H1 (cell line): Measurements from ENCODE around the gene PRKN. TPM values are rescaled to one million over a fixed set of nuclear protein-coding genes. Genes with fewer than 3 reads are reported as not detected.

ENCODE experiments used
- CTCF ChIA-PET: fragments of 300-600 bp; sonication (Branson Sonifier 250); formaldehyde crosslinking; loops from one replicate; lab custom pipeline; 2021; ENCODE audit not compliant: partially characterized antibody; lab: Charles Lee
- POLR2A ChIA-PET: fragments of 300-600 bp; sonication (Branson Sonifier 250); formaldehyde crosslinking; loops from one replicate; lab custom pipeline; 2021; ENCODE audit warnings: inconsistent platforms; ENCODE audit not compliant: partially characterized antibody; lab: Charles Lee
- DNase-seq, 2 experiments: peaks; one replicate each; pipeline versions ENCODE4 v3.0.0 to v3.0.0-alpha.2; 2010 to 2022; ENCODE audit warnings: low spot score in 2 of 2, low read depth in 1 of 2, mixed read lengths in 1 of 2
- FAIRE-seq: peaks from 2 replicates; lab custom pipeline; 2011; peaks lifted over from hg19 to GRCh38; lab: Jason Lieb, UNC
- H2AFZ ChIP-seq: 2 replicates; pipeline ENCODE4 v1.8.1; 2012; ENCODE audit warnings: low read length, inconsistent platforms
- H2AK5ac ChIP-seq: 2 replicates; pipeline ENCODE4 v1.6.1; 2013; ENCODE audit warnings: low read depth, low read length
- H2BK120ac ChIP-seq: replicated peaks from 2 replicates; pipeline ENCODE3; 2013; ENCODE audit warnings: low read depth, low read length, inconsistent platforms
- H2BK12ac ChIP-seq: 2 replicates; pipeline ENCODE4 v1.6.1; 2013; ENCODE audit warnings: low read depth, low read length
- H2BK15ac ChIP-seq: 2 replicates; pipeline ENCODE4 v1.6.1; 2013; ENCODE audit warnings: low read length
- H2BK20ac ChIP-seq: 2 replicates; pipeline ENCODE4 v1.6.1; 2013; ENCODE audit warnings: low read length
- H2BK5ac ChIP-seq: 2 replicates; pipeline ENCODE4 v1.6.1; 2013; ENCODE audit warnings: low read depth, low read length
- H3K14ac ChIP-seq: 2 replicates; pipeline ENCODE4 v1.6.1; 2013; ENCODE audit warnings: inconsistent platforms; ENCODE audit not compliant: insufficient read length
- H3K18ac ChIP-seq: 2 replicates; pipeline ENCODE4 v1.6.1; 2013; ENCODE audit warnings: low read length; ENCODE audit errors: extremely low read depth
- H3K23ac ChIP-seq: 2 replicates; pipeline ENCODE4 v1.6.1; 2013; ENCODE audit warnings: inconsistent platforms; ENCODE audit not compliant: insufficient read length
- H3K23me2 ChIP-seq: 2 replicates; pipeline ENCODE4 v1.6.1; 2013; ENCODE audit warnings: low read depth, low read length
- H3K27ac ChIP-seq: 2 replicates; pipeline ENCODE4 v1.6.1; 2011; ENCODE audit warnings: low read depth, low read length, inconsistent platforms
- H3K27me3 ChIP-seq, 4 experiments: replicated peaks in 1 of 4; 1 replicate in 1 of 4; 2 replicates in 3 of 4; pipeline versions ENCODE4 v1.6.1 to v1.8.1; 2011 to 2013; ENCODE audit warnings: low read length in 3 of 4, mild to moderate bottlenecking in 3 of 4, inconsistent platforms in 2 of 4, mixed read lengths in 2 of 4, moderate library complexity in 1 of 4; ENCODE audit not compliant: control insufficient read depth in 3 of 4, insufficient read depth in 3 of 4; ENCODE audit errors: extremely low read depth in 1 of 4
- H3K36me3 ChIP-seq, 4 experiments: 2 replicates each; pipeline versions ENCODE4 v1.6.1 to v1.8.1; 2011 to 2013; ENCODE audit warnings: mild to moderate bottlenecking in 4 of 4, low read length in 3 of 4, moderate library complexity in 2 of 4, control low read depth in 1 of 4, inconsistent platforms in 1 of 4; ENCODE audit not compliant: insufficient read depth in 4 of 4, control insufficient read depth in 2 of 4
- H3K4ac ChIP-seq: replicated peaks from 2 replicates; pipeline ENCODE3; 2013; ENCODE audit warnings: low read length, low read depth, mixed read lengths, inconsistent platforms; ENCODE audit not compliant: insufficient read length
- H3K4me1 ChIP-seq, 4 experiments: replicated peaks in 1 of 4; 1 replicate in 1 of 4; 2 replicates in 3 of 4; pipeline versions ENCODE4 v1.6.1 to v1.8.1; 2011 to 2013; ENCODE audit warnings: low read length in 3 of 4, inconsistent platforms in 2 of 4, mixed read lengths in 1 of 4; ENCODE audit not compliant: insufficient read depth in 4 of 4, control insufficient read depth in 3 of 4
- H3K4me2 ChIP-seq, 2 experiments: 2 replicates each; pipeline versions ENCODE4 v1.6.1 to v1.8.1; 2011 to 2013; ENCODE audit warnings: low read depth in 2 of 2, low read length in 2 of 2, control low read depth in 1 of 2, inconsistent platforms in 1 of 2, mild to moderate bottlenecking in 1 of 2; ENCODE audit not compliant: insufficient read depth in 1 of 2
- H3K4me3 ChIP-seq, 4 experiments: fragments of 200-600, 300-600 bp in 1 of 4; sonication (generic), shearing (Covaris generic), sonication (Bioruptor Twin) in 1 of 4; 2 replicates each; pipeline versions ENCODE4 v1.5.1 to v1.8.1; 2011 to 2016; ENCODE audit warnings: low read length in 4 of 4, low read depth in 3 of 4, control low read depth in 2 of 4, inconsistent platforms in 2 of 4, mild to moderate bottlenecking in 2 of 4, mixed read lengths in 1 of 4, moderate library complexity in 1 of 4; ENCODE audit not compliant: insufficient read depth in 2 of 4; ENCODE audit errors: extremely low read depth in 1 of 4
- H3K56ac ChIP-seq: replicated peaks from 2 replicates; pipeline ENCODE3; 2013; ENCODE audit warnings: low read depth, mild to moderate bottlenecking, mixed read lengths, low read length, inconsistent platforms; ENCODE audit not compliant: insufficient read length
- H3K79me1 ChIP-seq: 2 replicates; pipeline ENCODE4 v1.6.1; 2013; ENCODE audit warnings: low read depth, low read length, control low read depth
- H3K79me2 ChIP-seq, 2 experiments: 2 replicates each; pipeline versions ENCODE4 v1.6.1 to v1.8.1; 2012 to 2013; ENCODE audit warnings: low read length in 2 of 2, mild to moderate bottlenecking in 2 of 2, inconsistent platforms in 1 of 2; ENCODE audit not compliant: insufficient read depth in 2 of 2, control insufficient read depth in 1 of 2
- H3K9ac ChIP-seq, 4 experiments: replicated peaks in 1 of 4; 1 replicate in 1 of 4; 2 replicates in 3 of 4; pipeline versions ENCODE4 v1.6.1 to v1.8.1; 2011 to 2013; ENCODE audit warnings: low read depth in 3 of 4, low read length in 3 of 4, control low read depth in 2 of 4, mild to moderate bottlenecking in 2 of 4, moderate library complexity in 2 of 4, inconsistent platforms in 1 of 4; ENCODE audit errors: extremely low read depth in 1 of 4
- H3K9me3 ChIP-seq, 2 experiments: 2 replicates each; pipeline versions ENCODE4 v1.6.1 to v1.8.1; 2012 to 2013; ENCODE audit warnings: mild to moderate bottlenecking in 2 of 2, moderate library complexity in 2 of 2, control low read depth in 1 of 2, inconsistent platforms in 1 of 2, low read depth in 1 of 2, low read length in 1 of 2, mixed read lengths in 1 of 2; ENCODE audit not compliant: insufficient read depth in 2 of 2
- H4K20me1 ChIP-seq, 2 experiments: replicated peaks in 1 of 2; 2 replicates each; pipeline versions ENCODE3 to v1.8.1; 2011 to 2013; ENCODE audit warnings: inconsistent platforms in 2 of 2, low read length in 2 of 2, mild to moderate bottlenecking in 1 of 2; ENCODE audit not compliant: insufficient read depth in 2 of 2, control insufficient read depth in 1 of 2
- H4K5ac ChIP-seq: 2 replicates; pipeline ENCODE4 v1.6.1; 2013; ENCODE audit warnings: low read length, low read depth, mixed read lengths, inconsistent platforms; ENCODE audit not compliant: insufficient read length
- H4K8ac ChIP-seq: 2 replicates; pipeline ENCODE4 v1.8.0; 2013; ENCODE audit warnings: mild to moderate bottlenecking, moderate library complexity, low read length, inconsistent platforms; ENCODE audit not compliant: insufficient read depth; ENCODE audit errors: extremely low read depth
- H4K91ac ChIP-seq: replicated peaks from 2 replicates; pipeline ENCODE3; 2013; ENCODE audit warnings: low read length, mixed read lengths, inconsistent platforms; ENCODE audit not compliant: insufficient read length
- BRCA1 ChIP-seq: IDR thresholded peaks from 2 replicates; pipeline ENCODE4 v1.6.1; 2012; ENCODE audit warnings: low read depth, low read length, improper control_type of control experiment
- CEBPB ChIP-seq: IDR thresholded peaks from 2 replicates; pipeline ENCODE4 v1.6.1; 2012; ENCODE audit warnings: low read depth, low read length
- CREB1 ChIP-seq: IDR thresholded peaks from 2 replicates; pipeline ENCODE4 v1.6.1; 2012; ENCODE audit warnings: inconsistent platforms
- CTBP2 ChIP-seq: IDR thresholded peaks from 2 replicates; pipeline ENCODE4 v1.7.0; 2011; ENCODE audit warnings: borderline replicate concordance, mild to moderate bottlenecking, moderate library complexity, mixed read lengths, low read length; ENCODE audit not compliant: insufficient read depth, insufficient read length
- E2F6 ChIP-seq: IDR thresholded peaks from 2 replicates; pipeline ENCODE4 v1.6.1; 2012; ENCODE audit warnings: inconsistent platforms
- KDM5A ChIP-seq: fragments of 200-600 bp; IDR thresholded peaks from 2 replicates; pipeline ENCODE4 v1.7.1; 2012; ENCODE audit warnings: mild to moderate bottlenecking, low read length, inconsistent platforms, mixed read lengths
- MAX ChIP-seq: IDR thresholded peaks from 2 replicates; pipeline ENCODE4 v1.6.1; 2012; ENCODE audit warnings: inconsistent platforms
- NANOG ChIP-seq: IDR thresholded peaks from 2 replicates; pipeline ENCODE4 v1.6.1; 2011; ENCODE audit warnings: low read length, low read depth, mild to moderate bottlenecking, inconsistent platforms; ENCODE audit not compliant: insufficient read depth, poor library complexity, severe bottlenecking
- NRF1 ChIP-seq: IDR thresholded peaks from 2 replicates; pipeline ENCODE4 v1.6.1; 2011; ENCODE audit warnings: mild to moderate bottlenecking, low read depth, low read length, improper control_type of control experiment
- POU5F1 ChIP-seq: IDR thresholded peaks from 2 replicates; pipeline ENCODE4 v1.6.1; 2011; ENCODE audit warnings: low read depth, mild to moderate bottlenecking, low read length, moderate library complexity
- SIRT6 ChIP-seq: IDR thresholded peaks from one replicate; pipeline ENCODE4 v1.7.1; 2012; ENCODE audit warnings: low read length, inconsistent platforms
- SP4 ChIP-seq: IDR thresholded peaks from 2 replicates; pipeline ENCODE4 v1.6.1; 2012; ENCODE audit warnings: low read length, inconsistent platforms
- TCF12 ChIP-seq: IDR thresholded peaks from 2 replicates; pipeline ENCODE4 v1.6.1; 2011; ENCODE audit warnings: low read depth, mild to moderate bottlenecking, low read length
- YY1 ChIP-seq: IDR thresholded peaks from 2 replicates; pipeline ENCODE4 v1.6.1; 2011; ENCODE audit warnings: low read depth, mild to moderate bottlenecking, low read length
- WGBS, 2 experiments: shearing (Covaris generic) in 1 of 2; methylation state at CpG; one replicate each; pipeline versions ENCODE4 v1.1.6 to v1.1.7; 2013 to 2015; ENCODE audit warnings: low lambda C conversion rate in 2 of 2, mixed read lengths in 2 of 2, inconsistent platforms in 1 of 2, low coverage in 1 of 2, missing lambda C conversion rate in 1 of 2; ENCODE audit not compliant: insufficient replicate concordance in 2 of 2, insufficient coverage in 1 of 2, insufficient read length in 1 of 2; ENCODE audit errors: extremely low coverage in 1 of 2, missing lambda C conversion rate in 1 of 2; 5-methylcytosine and 5-hydroxymethylcytosine counted together
- polyA plus RNA-seq, 7 experiments: library from polyadenylated mRNA; depleted of rRNA in 3 of 7; stranded (reverse) in 5 of 7; unstranded in 2 of 7; fragments of >200 nt in 5 of 7; fragments of 200-250 nt in 2 of 7; gene quantifications; 1 replicate in 5 of 7; 2 replicates in 1 of 7; 4 replicates in 1 of 7; pipeline versions ENCODE4 v1.2.1 to v1.2.3, GENCODE V29; 2011 to 2013; ENCODE audit warnings: missing spikeins in 2 of 7, mixed read lengths in 2 of 7
- total RNA-seq: library from RNA; stranded (reverse); fragmentation: NEBNext Ultra II Directional; extraction: Animal tissue kit (Norgen Biotek cat#: 25700); gene quantifications from 2 replicates; pipeline ENCODE4 v1.2.1, GENCODE V29; 2021

The PRKN gene
- total and polyA plus RNA-seq, 2 of the 8 experiments (the other 6 are each of a cell fraction or from before 2014, with no cell fraction given): 0.13 to 0.29 TPM

DNA sequence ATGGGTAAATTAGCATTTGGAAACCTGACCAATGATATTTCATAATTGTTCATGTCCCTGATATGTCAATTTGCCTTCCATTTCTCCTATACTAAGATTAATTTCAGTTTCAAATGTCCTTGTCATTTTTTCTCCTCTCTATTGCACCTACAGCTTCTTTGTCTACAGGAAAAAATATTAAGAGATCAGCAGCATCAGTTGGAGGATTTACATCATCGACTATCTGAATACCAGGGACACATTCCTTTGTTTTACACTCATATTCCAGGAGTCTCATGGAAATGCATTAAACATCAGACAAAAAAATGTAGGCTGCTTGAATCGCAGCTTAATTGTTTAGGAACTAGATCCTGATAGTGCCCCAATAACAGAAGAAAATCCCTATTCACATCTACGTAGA is 188.2 kb downstream of the PRKN start:
- H3K9ac ChIP-seq: no peak overlapping the region
- no peak overlapping the region for H3K27ac ChIP-seq
- H4K8ac ChIP-seq: no peak overlapping the region
- no peak overlapping the region for H3K18ac ChIP-seq
- H3K23ac ChIP-seq: no peak overlapping the region
- FAIRE-seq (no peak), DNase-seq (no peak)
- H3K79me2 ChIP-seq: no peaks in the 10 kb centered on the region
- H2BK120ac ChIP-seq: no peak overlapping the region
- no peaks in the 10 kb centered on the region for H3K79me1 ChIP-seq
- WGBS, 2 experiments: 95% methylated on average over 3 of the region's 3 CpGs; no CpG with 5 or more reads in 1 of the 2 experiments
- H3K4ac ChIP-seq: no peak overlapping the region
- no peaks in the 10 kb centered on the region for H3K36me3 ChIP-seq
- no peaks in the 10 kb centered on the region for H4K20me1 ChIP-seq
- H2AFZ ChIP-seq: no peak overlapping the region
- no peak overlapping the region for H2BK20ac ChIP-seq
- H3K23me2 ChIP-seq: no peaks in the 10 kb centered on the region
- no peak overlapping the region for H4K91ac ChIP-seq
- H3K4me2 ChIP-seq: no peak overlapping the region
- H2BK12ac ChIP-seq: no peak overlapping the region
- H3K9me3 ChIP-seq: no peaks in the 10 kb centered on the region
- H3K27me3 ChIP-seq: no peaks in the 10 kb centered on the region
- no peak overlapping the region for H2BK15ac ChIP-seq
- H3K56ac ChIP-seq: no peak overlapping the region
- H3K4me1 ChIP-seq: peaks cover 0 to 4% (median 3%) of the 10 kb centered on the region in 4 experiments; a peak in 2 of 7 replicates
- no peak overlapping the region for H3K4me3 ChIP-seq
- TF ChIP-seq CEBPB (no peak), MAX (no peak), E2F6 (no peak), TCF12 (no peak), NANOG (no peak), KDM5A (no peak), CTBP2 (no peak), SIRT6 (no peak), NRF1 (no peak), YY1 (no peak), POU5F1 (no peak), BRCA1 (no peak), SP4 (no peak), CREB1 (no peak)
- H2BK5ac ChIP-seq: no peak overlapping the region
- H3K14ac ChIP-seq: no peak overlapping the region
- ChIA-PET POLR2A (no interaction called here), CTCF (interaction anchor here (1.2 to 1.4 kb wide), 2 partner anchors 12 to 20 kb away, joined by 3 to 4 read pairs; no protein-coding TSS in a partner anchor)
- no peak overlapping the region for H4K5ac ChIP-seq
- no peak overlapping the region for H2AK5ac ChIP-seq
